Liver (tissue), 9 donors: ENCODE results near the gene AP2S1. TPM values are rescaled to one million over a fixed set of nuclear protein-coding genes. Genes with fewer than 3 reads are reported as not detected.

Experiments used
- DNase-seq: peaks from one replicate; pipeline ENCODE4 v3.0.0-alpha.2; 2017; ENCODE audit warnings: low spot score
- H3K27ac ChIP-seq, 2 donors: one replicate each; pipeline ENCODE4 v1.7.0; 2013; ENCODE audit warnings: inconsistent platforms in 2 of 2, low read length in 2 of 2, control low read depth in 1 of 2, low read depth in 1 of 2, mild to moderate bottlenecking in 1 of 2
- H3K27me3 ChIP-seq, 4 donors: one replicate each; pipeline versions ENCODE4 v1.6.1 to v1.7.0; 2013; ENCODE audit warnings: low read length in 3 of 4, inconsistent platforms in 1 of 4, mild to moderate bottlenecking in 1 of 4, moderate library complexity in 1 of 4; ENCODE audit not compliant: control insufficient read depth in 4 of 4, insufficient read depth in 4 of 4
- H3K36me3 ChIP-seq, 4 donors: one replicate each; pipeline versions ENCODE4 v1.6.1 to v1.7.0; 2013; ENCODE audit warnings: low read length in 3 of 4, mild to moderate bottlenecking in 3 of 4, low read depth in 1 of 4, moderate library complexity in 1 of 4; ENCODE audit not compliant: control insufficient read depth in 4 of 4, insufficient read depth in 3 of 4
- H3K4me1 ChIP-seq, 4 donors: one replicate each; pipeline versions ENCODE4 v1.6.1 to v1.7.0; 2013; ENCODE audit warnings: low read length in 3 of 4, mild to moderate bottlenecking in 3 of 4, moderate library complexity in 1 of 4; ENCODE audit not compliant: control insufficient read depth in 4 of 4, insufficient read depth in 4 of 4
- H3K4me3 ChIP-seq, 3 donors: one replicate each; pipeline versions ENCODE4 v1.6.1 to v1.7.0; 2013; ENCODE audit warnings: low read length in 3 of 3, control low read depth in 1 of 3, low read depth in 1 of 3, mild to moderate bottlenecking in 1 of 3
- H3K9ac ChIP-seq, 2 donors: one replicate each; pipeline ENCODE4 v1.7.0; 2013; ENCODE audit warnings: low read length in 2 of 2, mild to moderate bottlenecking in 2 of 2, moderate library complexity in 2 of 2, control low read depth in 1 of 2, low read depth in 1 of 2
- H3K9me3 ChIP-seq, 4 donors: one replicate each; pipeline versions ENCODE4 v1.6.1 to v1.7.0; 2013; ENCODE audit warnings: low read length in 3 of 4; ENCODE audit not compliant: control insufficient read depth in 4 of 4
- CTCF ChIP-seq: fragments of 150-350 bp; IDR thresholded peaks from 2 replicates; pipeline ENCODE4 v1.5.1; 2017; ENCODE audit warnings: improper control_type of control experiment, low read depth, low read length; ENCODE audit not compliant: missing input control
- HNF4G ChIP-seq: IDR thresholded peaks from 2 replicates; pipeline ENCODE4 v1.6.1; 2016; ENCODE audit warnings: antibody characterized with exemption
- JUND ChIP-seq, 2 donors: IDR thresholded peaks; 2 replicates each; pipeline ENCODE4 v1.6.1; 2016; ENCODE audit warnings: antibody characterized with exemption in 2 of 2
- MAX ChIP-seq: IDR thresholded peaks from 2 replicates; pipeline ENCODE4 v1.6.1; 2016; ENCODE audit warnings: antibody characterized with exemption
- NR2F2 ChIP-seq: IDR thresholded peaks from 2 replicates; pipeline ENCODE4 v1.6.1; 2016; ENCODE audit warnings: antibody characterized with exemption
- REST ChIP-seq: IDR thresholded peaks from 2 replicates; pipeline ENCODE4 v1.6.1; 2016; ENCODE audit warnings: antibody characterized with exemption, mild to moderate bottlenecking
- SP1 ChIP-seq: IDR thresholded peaks from 2 replicates; pipeline ENCODE4 v1.6.1; 2018; ENCODE audit warnings: antibody characterized with exemption, mild to moderate bottlenecking
- WGBS: extraction: QIAGEN DNeasy Blood & Tissue Kit; methylation state at CpG from one replicate; pipeline ENCODE4 v1.1.7; 2013; 5-methylcytosine and 5-hydroxymethylcytosine counted together
- polyA plus RNA-seq, 2 donors: library from polyadenylated mRNA; stranded (reverse) in 1 of 2; unstranded in 1 of 2; fragments of 200-250 nt in 1 of 2; fragments of >200 nt in 1 of 2; fragmentation: Nextera tagmentation in 1 of 2; extraction: Ambion mirVana in 1 of 2; gene quantifications; one replicate each; pipeline versions ENCODE4 v1.2.1 to v1.2.3, GENCODE V29; 2013 to 2015
- total RNA-seq, 2 donors: library from RNA; depleted of rRNA; stranded (reverse); fragments of >200 nt; gene quantifications; one replicate each; pipeline ENCODE4 v1.2.3, GENCODE V29; 2014
- donor health status: healthy.
- donor health status: healthy.
- donor health status: healthy.
- donor health status: healthy.
- donor health status: healthy.

The AP2S1 gene
- total and polyA plus RNA-seq, 4 donors, result 28.3 to 168 (median 79.0) TPM

- TF ChIP-seq CTCF (no peak), MAX (no peak), HNF4G (no peak)
Observed at GRCh38 chr19:46797881-46798280, 52.8 kb downstream of the AP2S1 start (continued).

GRCh38 chr19:46791944-46792343, 58.7 kb downstream of the AP2S1 start:
- Histone ChIP-seq H3K27me3 (no peaks in the 10 kb centered on the region), H3K9me3 (no peaks in the 10 kb centered on the region), H3K27ac (no peak overlapping the region), H3K4me3 (no peak overlapping the region), H3K9ac (no peak overlapping the region), H3K36me3 (no peaks in the 10 kb centered on the region), H3K4me1 (peaks cover 6 to 14% (median 10%) of the 10 kb centered on the region in 4 donors)
- TF ChIP-seq MAX, result no peak
- no peak for TF ChIP-seq JUND (IDR thresholded peaks at IDR 0.05)
- WGBS, result 81% methylated on average over 5 of the region's 5 CpGs
- no peak for DNase-seq

GRCh38 chr19:46789371-46789770, 61.3 kb downstream of the AP2S1 start:
- H3K4me1 ChIP-seq, result peaks cover 6 to 22% (median 14%) of the 10 kb centered on the region in 4 donors
- H3K9me3 ChIP-seq, result no peaks in the 10 kb centered on the region

More at GRCh38 chr19:46789371-46789770, 61.3 kb downstream of the AP2S1 start:
- no peaks in the 10 kb centered on the region for H3K36me3 ChIP-seq
- TF ChIP-seq NR2F2 (no peak), REST (no peak), SP1 (no peak), HNF4G (no peak)
- H3K4me3 ChIP-seq, result no peak overlapping the region
- H3K27me3 ChIP-seq, result peaks cover 0 to 2% (median 0%) of the 10 kb centered on the region in 4 donors
- no peak for DNase-seq
- H3K9ac ChIP-seq, result no peak overlapping the region
- 89% methylated on average over 8 of the region's 8 CpGs for WGBS
- H3K27ac ChIP-seq, result no peak overlapping the region
